OCI-LY3 (cell line): Measurements from ENCODE around the gene DNAJC4.

ENCODE experiments used
- H2AFZ ChIP-seq: fragments of 200-600, 300-600 bp; shearing (Covaris generic); 2 replicates; pipeline ENCODE4 v1.6.0; 2014; ENCODE audit warnings: antibody characterized with exemption, low read depth, low read length
- H3K27ac ChIP-seq: fragments of 200-600, 300-600 bp; sonication (generic); 2 replicates; pipeline ENCODE4 v1.5.1; 2014; ENCODE audit warnings: mild to moderate bottlenecking, low read length, moderate library complexity, mixed read lengths
- H3K27me3 ChIP-seq: fragments of 200-600, 300-600 bp; sonication (generic); 2 replicates; pipeline ENCODE4 v1.6.1; 2014; ENCODE audit warnings: low read depth, low read length, mixed read lengths
- H3K36me3 ChIP-seq: fragments of 200-600, 300-600 bp; sonication (generic); replicated peaks from 2 replicates; pipeline ENCODE3; 2014; ENCODE audit warnings: low read depth, low read length, mixed read lengths
- H3K4me1 ChIP-seq: fragments of 300-600, 200-600 bp; sonication (generic); 2 replicates; pipeline ENCODE4 v1.6.1; 2014; ENCODE audit warnings: low read length, mixed read lengths
- H3K4me2 ChIP-seq: fragments of 200-600, 300-600 bp; sonication (generic); 2 replicates; pipeline ENCODE4 v1.6.1; 2014; ENCODE audit warnings: low read length, mixed read lengths
- H3K4me3 ChIP-seq: fragments of 300-600, 200-600 bp; sonication (generic); 2 replicates; pipeline ENCODE4 v1.5.1; 2014; ENCODE audit warnings: antibody characterized with exemption, mild to moderate bottlenecking, low read length, moderate library complexity
- H3K79me2 ChIP-seq: fragments of 300-600, 200-600 bp; shearing (Covaris generic); 2 replicates; pipeline ENCODE4 v1.6.1; 2014; ENCODE audit warnings: mild to moderate bottlenecking, low read length, mixed read lengths
- H3K9ac ChIP-seq: fragments of 300-600, 200-600 bp; shearing (Covaris generic); 2 replicates; pipeline ENCODE4 v1.6.0; 2014; ENCODE audit warnings: mild to moderate bottlenecking, low read length, moderate library complexity
- H3K9me3 ChIP-seq: fragments of 200-600, 300-600 bp; shearing (Covaris generic); 2 replicates; pipeline ENCODE4 v1.6.1; 2014; ENCODE audit warnings: low read length, mixed read lengths; ENCODE audit not compliant: insufficient read depth
- H4K20me1 ChIP-seq: fragments of 200-600, 300-600 bp; sonication (generic); 2 replicates; pipeline ENCODE4 v1.6.1; 2016; ENCODE audit warnings: low read length, mixed read lengths; ENCODE audit not compliant: insufficient read depth
- EZH2phosphoT487 ChIP-seq: fragments of 200-600 bp; shearing (Covaris generic); IDR thresholded peaks from 2 replicates; pipeline ENCODE4 v1.6.1; 2018; ENCODE audit warnings: antibody characterized with exemption, mixed run types, low read depth
- TF ChIP-seq, protein P1 (sequence below): fragments of 200-600, 300-600 bp; sonication (generic); IDR thresholded peaks from 2 replicates; pipeline ENCODE4 v1.5.1; 2014; ENCODE audit warnings: antibody characterized with exemption, low read length, low read depth

Gene DNAJC4

GRCh38 chr11:64229090-64229743 is 1.1 kb upstream of the DNAJC4 start:
- Histone ChIP-seq H4K20me1 (no peaks in the 10 kb centered on the region), H3K9ac (no peak overlapping the region), H3K9me3 (no peaks in the 10 kb centered on the region), H3K27ac (no peak overlapping the region), H3K27me3 (no peaks in the 10 kb centered on the region), H3K36me3 (no peaks in the 10 kb centered on the region), H3K4me2 (peak overlapping the region; percentile 93), H3K79me2 (peaks cover 17% of the 10 kb centered on the region), H2AFZ (no peak overlapping the region), H3K4me3 (0 out of 2 replicates have a peak overlapping the region, but pooled peaks have one; percentile 89), H3K4me1 (peaks cover 26% of the 10 kb centered on the region)
- TF ChIP-seq, protein P1, sequence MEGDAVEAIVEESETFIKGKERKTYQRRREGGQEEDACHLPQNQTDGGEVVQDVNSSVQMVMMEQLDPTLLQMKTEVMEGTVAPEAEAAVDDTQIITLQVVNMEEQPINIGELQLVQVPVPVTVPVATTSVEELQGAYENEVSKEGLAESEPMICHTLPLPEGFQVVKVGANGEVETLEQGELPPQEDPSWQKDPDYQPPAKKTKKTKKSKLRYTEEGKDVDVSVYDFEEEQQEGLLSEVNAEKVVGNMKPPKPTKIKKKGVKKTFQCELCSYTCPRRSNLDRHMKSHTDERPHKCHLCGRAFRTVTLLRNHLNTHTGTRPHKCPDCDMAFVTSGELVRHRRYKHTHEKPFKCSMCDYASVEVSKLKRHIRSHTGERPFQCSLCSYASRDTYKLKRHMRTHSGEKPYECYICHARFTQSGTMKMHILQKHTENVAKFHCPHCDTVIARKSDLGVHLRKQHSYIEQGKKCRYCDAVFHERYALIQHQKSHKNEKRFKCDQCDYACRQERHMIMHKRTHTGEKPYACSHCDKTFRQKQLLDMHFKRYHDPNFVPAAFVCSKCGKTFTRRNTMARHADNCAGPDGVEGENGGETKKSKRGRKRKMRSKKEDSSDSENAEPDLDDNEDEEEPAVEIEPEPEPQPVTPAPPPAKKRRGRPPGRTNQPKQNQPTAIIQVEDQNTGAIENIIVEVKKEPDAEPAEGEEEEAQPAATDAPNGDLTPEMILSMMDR = no peak
- TF ChIP-seq EZH2phosphoT487 = no peak

- H3K79me2 ChIP-seq = peaks cover 17% of the 10 kb centered on the region
- H3K9ac ChIP-seq = peak overlapping the region; percentile 84
- H3K9me3 ChIP-seq = no peaks in the 10 kb centered on the region
- TF ChIP-seq EZH2phosphoT487 = no peak
- TF ChIP-seq, protein P1 = no peak
- no peaks in the 10 kb centered on the region for H3K27me3 ChIP-seq
- peak overlapping the region; percentile 12; the same call in 1 of the 2 replicates for H3K27ac ChIP-seq
- peaks cover 26% of the 10 kb centered on the region for H3K4me1 ChIP-seq
- H2AFZ ChIP-seq = no peak overlapping the region
- H3K4me3 ChIP-seq = peak overlapping the region; percentile 89
- H3K4me2 ChIP-seq = peak overlapping the region; percentile 93
- H4K20me1 ChIP-seq = no peaks in the 10 kb centered on the region
- no peaks in the 10 kb centered on the region for H3K36me3 ChIP-seq
These were observed 591 bp upstream of the DNAJC4 start for GRCh38 chr11:64229744-64230170.

GRCh38 chr11:64230985-64231365 is 627 bp downstream of the DNAJC4 start:
- Histone ChIP-seq H2AFZ (peak overlapping the region; percentile 68; the same call in 1 of the 2 replicates), H3K4me2 (peak overlapping the region; percentile 93), H3K4me3 (peak overlapping the region; percentile 89), H3K79me2 (peaks cover 19% of the 10 kb centered on the region), H3K9me3 (no peaks in the 10 kb centered on the region), H3K4me1 (peaks cover 28% of the 10 kb centered on the region), H3K27ac (peak overlapping the region; percentile 29), H3K9ac (peak overlapping the region; percentile 84), H4K20me1 (peaks cover 9% of the 10 kb centered on the region; the same call in 1 of the 2 replicates), H3K27me3 (no peaks in the 10 kb centered on the region), H3K36me3 (peaks cover 6% of the 10 kb centered on the region)
- no peak for TF ChIP-seq EZH2phosphoT487
- TF ChIP-seq, protein P1 = no peak

DNA sequence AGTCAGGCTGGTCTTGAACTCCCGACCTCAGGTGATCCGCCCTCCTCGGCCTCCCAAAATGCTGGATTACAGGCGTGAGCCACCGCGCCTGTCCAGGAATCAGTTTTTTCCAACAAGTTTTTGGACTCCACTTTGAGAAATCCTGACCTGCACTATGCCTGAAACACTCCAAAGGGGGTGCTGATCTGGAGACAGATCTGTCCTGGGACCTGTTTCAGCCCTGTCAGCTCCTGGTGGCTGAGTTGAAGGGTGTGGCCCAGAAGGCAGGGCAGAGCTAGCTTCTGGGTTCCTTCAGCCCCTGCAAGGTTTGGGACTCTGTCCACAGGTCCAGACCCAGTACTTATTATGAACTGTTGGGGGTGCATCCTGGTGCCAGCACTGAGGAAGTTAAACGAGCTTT is 1.2 kb downstream of the DNAJC4 start:
- Histone ChIP-seq H3K36me3 (peaks cover 8% of the 10 kb centered on the region), H3K27ac (no peak overlapping the region), H4K20me1 (peaks cover 9% of the 10 kb centered on the region; the same call in 1 of the 2 replicates), H3K27me3 (no peaks in the 10 kb centered on the region), H3K9ac (no peak overlapping the region), H2AFZ (no peak overlapping the region), H3K79me2 (peaks cover 21% of the 10 kb centered on the region), H3K9me3 (no peaks in the 10 kb centered on the region), H3K4me2 (peak overlapping the region; percentile 93), H3K4me1 (peaks cover 29% of the 10 kb centered on the region), H3K4me3 (peak overlapping the region; percentile 89; the same call in 1 of the 2 replicates)
- TF ChIP-seq, protein P1 = no peak
- TF ChIP-seq EZH2phosphoT487 = no peak
